GM23248 (cell line): ENCODE results near the gene MMP28. TPM values are rescaled to one million over a fixed set of nuclear protein-coding genes. Genes with fewer than 3 reads are reported as not detected.
A peak's percentile ranks its signal among the peaks of the same experiment; 100 is the strongest.
"Not testable (repeated sequence)": the region's sequence is repeated elsewhere in the genome, so short reads cannot be mapped to it uniquely, and the experiment has no call there.

Experiments used
- DNase-seq: peaks from one replicate; pipeline ENCODE4 v3.0.0-alpha.2; 2015
- H2AFZ ChIP-seq: fragments of 200-600 bp; sonication (generic); 2 replicates; pipeline ENCODE4 v1.6.1; 2016; ENCODE audit warnings: antibody characterized with exemption
- H3F3A ChIP-seq: fragments of 200-600 bp; sonication (generic); 2 replicates; pipeline ENCODE4 v1.6.1; 2016; ENCODE audit warnings: mild to moderate bottlenecking, antibody characterized with exemption, mixed run types; ENCODE audit not compliant: insufficient read depth
- H3K27ac ChIP-seq: fragments of 200-600 bp; sonication (generic); 2 replicates; pipeline ENCODE4 v1.5.1; 2016; ENCODE audit warnings: mild to moderate bottlenecking
- H3K27me3 ChIP-seq: fragments of 200-600 bp; sonication (generic); replicated peaks from 2 replicates; pipeline ENCODE4 v1.6.1; 2016; ENCODE audit warnings: mild to moderate bottlenecking; ENCODE audit not compliant: insufficient read depth
- H3K36me3 ChIP-seq: fragments of 200-600 bp; sonication (generic); 2 replicates; pipeline ENCODE4 v1.6.1; 2016; ENCODE audit warnings: low read depth, mild to moderate bottlenecking
- H3K4me1 ChIP-seq: fragments of 200-600 bp; sonication (generic); 2 replicates; pipeline ENCODE4 v1.6.1; 2016; ENCODE audit warnings: mild to moderate bottlenecking; ENCODE audit not compliant: insufficient read depth
- H3K4me2 ChIP-seq: fragments of 200-600 bp; sonication (generic); one replicate; pipeline ENCODE4 v1.6.1; 2016; ENCODE audit warnings: mild to moderate bottlenecking; ENCODE audit not compliant: unreplicated experiment
- H3K4me3 ChIP-seq: fragments of 200-600 bp; sonication (generic); 2 replicates; pipeline ENCODE4 v1.5.1; 2016; ENCODE audit warnings: mild to moderate bottlenecking
- H3K79me2 ChIP-seq: fragments of 200-600 bp; sonication (generic); 2 replicates; pipeline ENCODE4 v1.6.1; 2016; ENCODE audit warnings: mild to moderate bottlenecking; ENCODE audit not compliant: insufficient read depth
- H3K9ac ChIP-seq: fragments of 200-600 bp; sonication (generic); 2 replicates; pipeline ENCODE4 v1.6.1; 2016; ENCODE audit warnings: mild to moderate bottlenecking
- H3K9me2 ChIP-seq: fragments of 200-600 bp; sonication (generic); 2 replicates; pipeline ENCODE4 v1.6.1; 2016; ENCODE audit warnings: mixed run types, mild to moderate bottlenecking, moderate library complexity; ENCODE audit not compliant: insufficient read depth
- H3K9me3 ChIP-seq: fragments of 200-600 bp; sonication (generic); one replicate; pipeline ENCODE4 v1.6.1; 2017; ENCODE audit warnings: low read depth
- H4K20me1 ChIP-seq: fragments of 200-600 bp; sonication (generic); 2 replicates; pipeline ENCODE4 v1.6.0; 2016; ENCODE audit not compliant: insufficient read depth
- EZH2 ChIP-seq: fragments of 200-600 bp; sonication (generic); IDR thresholded peaks from 2 replicates; pipeline ENCODE4 v1.6.1; 2018; ENCODE audit warnings: antibody characterized with exemption, mild to moderate bottlenecking; ENCODE audit not compliant: insufficient read depth, poor library complexity, severe bottlenecking
- EZH2phosphoT487 ChIP-seq: fragments of 200-600 bp; sonication (generic); IDR thresholded peaks from 2 replicates; pipeline ENCODE4 v1.6.1; 2018; ENCODE audit warnings: antibody characterized with exemption, moderate library complexity, mild to moderate bottlenecking, low read depth; ENCODE audit not compliant: insufficient read depth
- WGBS, 2 experiments: methylation state at CpG; one replicate each; pipeline ENCODE4 v1.1.6; 2015 to 2017; ENCODE audit warnings: low lambda C conversion rate in 2 of 2, low coverage in 1 of 2; ENCODE audit errors: missing lambda C conversion rate in 2 of 2; 5-methylcytosine and 5-hydroxymethylcytosine counted together
- in situ Hi-C: fragments of 300-500 bp; cut with MboI; formaldehyde crosslinking; loops from 2 replicates; pipeline ENCODE4 v1.15.0; 2020
- polyA plus RNA-seq: library from polyadenylated mRNA; unstranded; fragments of >200 nt; fragmentation: Nextera tagmentation; extraction: Ambion mirVana; gene quantifications from 2 replicates; pipeline ENCODE4 v1.2.1, GENCODE V29; 2016
- total RNA-seq: library from RNA; depleted of rRNA; stranded (reverse); fragments of >200 nt; shearing (Covaris generic); gene quantifications from 2 replicates; pipeline ENCODE4 v1.2.3, GENCODE V29; 2014

MMP28 gene
- total and polyA plus RNA-seq, 2 experiments from 2014 or later, result not detected

GRCh38 chr17:35760587-35760986 is 34.9 kb downstream of the MMP28 start, which contains the start of gene C17orf50:
Gene C17orf50, plus strand, starts transcription at chr17:35760887. Its CDS starts 55 bp downstream, at chr17:35760942.
- H3K36me3 ChIP-seq, result no peaks in the 10 kb centered on the region
- no peaks in the 10 kb centered on the region for H3K79me2 ChIP-seq
- H3K27ac ChIP-seq, result no peak within 1 kb of the TSS
- no peak for DNase-seq
- H4K20me1 ChIP-seq, result no peaks in the 10 kb centered on the region
- no peaks in the 10 kb centered on the region for H3K9me3 ChIP-seq
- no peak within 1 kb of the TSS for H3K9ac ChIP-seq
- no peaks in the 10 kb centered on the region for H3K27me3 ChIP-seq
- WGBS, 2 experiments, result 50 to 57% methylated on average over 1 of the region's 1 CpG
- no peak within 1 kb of the TSS for H3K4me2 ChIP-seq
- in situ Hi-C loops, result no loop called here
- H3K4me1 ChIP-seq, result no peaks in the 10 kb centered on the region
- no peak within 1 kb of the TSS for H2AFZ ChIP-seq
- H3F3A ChIP-seq, result no peaks in the 10 kb centered on the region
- TF ChIP-seq EZH2phosphoT487, result no peak
- TF ChIP-seq EZH2, result no peak
- no peak within 1 kb of the TSS for H3K4me3 ChIP-seq
- no peaks in the 10 kb centered on the region for H3K9me2 ChIP-seq

DNA sequence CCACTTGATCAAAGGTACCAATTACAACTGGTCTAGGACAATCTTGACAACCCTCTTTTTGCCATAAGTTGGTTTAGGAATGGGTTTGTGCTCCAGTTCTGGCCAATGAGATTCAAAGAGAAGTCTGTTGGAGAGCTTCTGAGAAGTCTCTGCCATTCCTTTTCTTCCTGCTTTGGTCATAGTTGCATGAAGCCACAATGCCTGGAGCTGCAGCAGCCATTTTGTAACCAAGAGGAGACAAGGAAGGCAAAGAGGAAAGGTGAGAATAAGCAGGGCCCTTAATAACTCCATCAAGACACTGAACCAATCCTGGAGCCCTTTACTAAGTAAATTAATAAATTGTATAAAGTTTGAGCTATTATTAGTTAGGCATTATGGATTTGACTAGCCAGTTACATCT is 38.2 kb downstream of the MMP28 start:
- in situ Hi-C loops, result no loop called here
- Histone ChIP-seq H4K20me1 (no peaks in the 10 kb centered on the region), H3K4me1 (no peaks in the 10 kb centered on the region), H3K9me2 (no peaks in the 10 kb centered on the region), H3F3A (no peaks in the 10 kb centered on the region), H3K4me3 (no peak overlapping the region), H3K79me2 (no peaks in the 10 kb centered on the region), H3K4me2 (no peak overlapping the region), H3K9me3 (no peaks in the 10 kb centered on the region), H2AFZ (no peak overlapping the region), H3K27me3 (no peaks in the 10 kb centered on the region), H3K9ac (no peak overlapping the region), H3K27ac (no peak overlapping the region), H3K36me3 (no peaks in the 10 kb centered on the region)
- DNase-seq, result no peak
- TF ChIP-seq EZH2phosphoT487 (no peak), EZH2 (no peak)

DNA sequence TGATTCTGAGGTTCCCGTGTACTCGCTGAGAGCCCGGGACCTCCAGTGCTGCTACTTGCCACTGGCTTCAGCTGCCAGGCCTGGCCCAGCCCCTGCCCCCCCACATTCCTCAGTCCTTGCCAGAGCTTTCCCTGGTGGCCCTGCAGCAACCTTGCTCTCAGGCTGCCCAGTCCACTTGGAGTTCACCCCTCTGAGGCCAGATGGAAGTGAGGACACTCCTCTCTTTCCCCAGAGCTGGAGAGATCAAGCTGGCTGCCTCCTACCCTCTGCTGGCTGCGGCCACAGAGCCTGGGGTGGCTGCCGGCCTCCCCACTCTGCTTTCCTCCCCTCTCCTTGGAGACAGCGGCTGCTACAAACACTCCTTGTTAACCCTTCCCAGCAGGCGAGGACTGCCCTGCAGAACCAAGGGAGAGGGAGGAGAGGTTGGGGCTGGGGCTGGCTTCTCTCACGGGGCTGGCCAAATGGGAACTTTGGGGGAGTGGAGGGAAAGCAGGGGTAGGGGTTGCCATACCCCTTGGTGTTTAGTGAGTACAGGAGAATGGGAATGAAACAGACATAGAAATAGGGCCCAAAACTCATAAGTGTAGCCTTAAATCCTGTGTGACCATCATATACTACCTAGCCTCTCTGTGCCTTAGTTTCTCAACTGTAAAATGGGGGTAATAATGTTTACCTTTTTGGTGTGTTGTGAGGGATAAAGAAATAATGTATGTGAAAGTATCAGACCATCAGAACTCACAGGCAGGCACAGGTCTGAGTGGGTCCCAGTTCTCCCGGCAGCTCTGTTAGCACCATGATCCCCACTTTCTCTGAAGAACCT is 42.3 kb downstream of the MMP28 start, which contains the start of gene GAS2L2:
Gene GAS2L2, minus strand, starts transcription at position 295 of the 820 bp plus-strand sequence. CDS start 389 bp downstream, outside the sequence.
- H3K27me3 ChIP-seq, result no peaks in the 10 kb centered on the region; the same call in 1 of the 2 replicates
- no peak within 1 kb of the TSS for H3K27ac ChIP-seq
- H3K79me2 ChIP-seq, result no peaks in the 10 kb centered on the region
- no peak within 1 kb of the TSS for H2AFZ ChIP-seq
- DNase-seq, result no peak
- no peaks in the 10 kb centered on the region for H3K9me3 ChIP-seq
- in situ Hi-C loops, result no loop called here
- no peaks in the 10 kb centered on the region for H4K20me1 ChIP-seq
- H3F3A ChIP-seq, result no peaks in the 10 kb centered on the region
- H3K36me3 ChIP-seq, result no peaks in the 10 kb centered on the region
- no peak within 1 kb of the TSS for H3K4me2 ChIP-seq
- TF ChIP-seq EZH2 (no peak), EZH2phosphoT487 (no peak)
- no peak within 1 kb of the TSS for H3K9ac ChIP-seq
- H3K4me1 ChIP-seq, result peaks cover 9% of the 10 kb centered on the region
- no peak within 1 kb of the TSS for H3K4me3 ChIP-seq
- 32 to 39% methylated on average over 8 to 9 of the region's 9 CpGs for WGBS, 2 experiments
- no peaks in the 10 kb centered on the region for H3K9me2 ChIP-seq

- DNase-seq, result no peak
- peaks cover 9% of the 10 kb centered on the region for H3K4me1 ChIP-seq
- WGBS, 2 experiments, result 66 to 71% methylated on average over 15 to 16 of the region's 16 CpGs
- H4K20me1 ChIP-seq, result no peaks in the 10 kb centered on the region
- no peaks in the 10 kb centered on the region for H3K79me2 ChIP-seq
- H3K4me3 ChIP-seq, result no peak overlapping the region
- no peaks in the 10 kb centered on the region for H3K36me3 ChIP-seq
- in situ Hi-C loops, result no loop called here
- no peaks in the 10 kb centered on the region; the same call in 1 of the 2 replicates for H3K27me3 ChIP-seq
- no peak overlapping the region for H3K27ac ChIP-seq
- TF ChIP-seq EZH2phosphoT487, result no peak
- no peak for TF ChIP-seq EZH2
- no peaks in the 10 kb centered on the region for H3K9me2 ChIP-seq
- no peak overlapping the region for H2AFZ ChIP-seq
- no peak overlapping the region for H3K9ac ChIP-seq
- H3K9me3 ChIP-seq, result no peaks in the 10 kb centered on the region
- no peaks in the 10 kb centered on the region for H3F3A ChIP-seq
- no peak overlapping the region for H3K4me2 ChIP-seq
Measured at GRCh38 chr17:35752471-35752870, 43.0 kb downstream of the MMP28 start.

DNA sequence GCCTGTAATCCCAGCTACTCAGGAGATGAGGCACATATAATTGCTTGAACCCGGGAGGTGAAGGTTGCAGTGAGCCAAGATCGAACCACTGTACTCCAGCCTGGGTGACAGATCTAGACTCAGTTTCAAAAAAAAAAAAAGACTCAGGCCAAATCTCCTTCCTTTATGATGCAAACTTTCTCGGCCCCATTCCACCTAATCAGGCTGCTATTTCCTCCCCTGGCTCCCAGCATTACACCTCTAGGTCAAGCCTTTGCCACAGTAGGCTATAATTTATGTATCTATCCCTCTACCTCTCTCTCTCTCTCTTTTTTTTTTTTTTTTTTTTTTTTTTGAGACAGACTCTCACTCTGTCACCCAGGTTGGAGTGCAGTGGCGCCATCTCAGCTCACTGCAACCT is 43.9 kb downstream of the MMP28 start:
- H4K20me1 ChIP-seq, H3K27ac ChIP-seq, H3K4me3 ChIP-seq, H3K9me2 ChIP-seq, in situ Hi-C loops, H3F3A ChIP-seq, H3K27me3 ChIP-seq, H2AFZ ChIP-seq, H3K4me2 ChIP-seq, H3K79me2 ChIP-seq, H3K4me1 ChIP-seq, H3K36me3 ChIP-seq, H3K9me3 ChIP-seq, H3K9ac ChIP-seq: not testable (repeated sequence)
- peak; percentile 53 for DNase-seq
- WGBS, 2 experiments, result 64 to 82% methylated on average over 2 to 4 of the region's 4 CpGs
